ENCODE results near the gene ACAP3.

ACAP3 gene, protein sequence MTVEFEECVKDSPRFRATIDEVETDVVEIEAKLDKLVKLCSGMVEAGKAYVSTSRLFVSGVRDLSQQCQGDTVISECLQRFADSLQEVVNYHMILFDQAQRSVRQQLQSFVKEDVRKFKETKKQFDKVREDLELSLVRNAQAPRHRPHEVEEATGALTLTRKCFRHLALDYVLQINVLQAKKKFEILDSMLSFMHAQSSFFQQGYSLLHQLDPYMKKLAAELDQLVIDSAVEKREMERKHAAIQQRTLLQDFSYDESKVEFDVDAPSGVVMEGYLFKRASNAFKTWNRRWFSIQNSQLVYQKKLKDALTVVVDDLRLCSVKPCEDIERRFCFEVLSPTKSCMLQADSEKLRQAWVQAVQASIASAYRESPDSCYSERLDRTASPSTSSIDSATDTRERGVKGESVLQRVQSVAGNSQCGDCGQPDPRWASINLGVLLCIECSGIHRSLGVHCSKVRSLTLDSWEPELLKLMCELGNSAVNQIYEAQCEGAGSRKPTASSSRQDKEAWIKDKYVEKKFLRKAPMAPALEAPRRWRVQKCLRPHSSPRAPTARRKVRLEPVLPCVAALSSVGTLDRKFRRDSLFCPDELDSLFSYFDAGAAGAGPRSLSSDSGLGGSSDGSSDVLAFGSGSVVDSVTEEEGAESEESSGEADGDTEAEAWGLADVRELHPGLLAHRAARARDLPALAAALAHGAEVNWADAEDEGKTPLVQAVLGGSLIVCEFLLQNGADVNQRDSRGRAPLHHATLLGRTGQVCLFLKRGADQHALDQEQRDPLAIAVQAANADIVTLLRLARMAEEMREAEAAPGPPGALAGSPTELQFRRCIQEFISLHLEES

DNA sequence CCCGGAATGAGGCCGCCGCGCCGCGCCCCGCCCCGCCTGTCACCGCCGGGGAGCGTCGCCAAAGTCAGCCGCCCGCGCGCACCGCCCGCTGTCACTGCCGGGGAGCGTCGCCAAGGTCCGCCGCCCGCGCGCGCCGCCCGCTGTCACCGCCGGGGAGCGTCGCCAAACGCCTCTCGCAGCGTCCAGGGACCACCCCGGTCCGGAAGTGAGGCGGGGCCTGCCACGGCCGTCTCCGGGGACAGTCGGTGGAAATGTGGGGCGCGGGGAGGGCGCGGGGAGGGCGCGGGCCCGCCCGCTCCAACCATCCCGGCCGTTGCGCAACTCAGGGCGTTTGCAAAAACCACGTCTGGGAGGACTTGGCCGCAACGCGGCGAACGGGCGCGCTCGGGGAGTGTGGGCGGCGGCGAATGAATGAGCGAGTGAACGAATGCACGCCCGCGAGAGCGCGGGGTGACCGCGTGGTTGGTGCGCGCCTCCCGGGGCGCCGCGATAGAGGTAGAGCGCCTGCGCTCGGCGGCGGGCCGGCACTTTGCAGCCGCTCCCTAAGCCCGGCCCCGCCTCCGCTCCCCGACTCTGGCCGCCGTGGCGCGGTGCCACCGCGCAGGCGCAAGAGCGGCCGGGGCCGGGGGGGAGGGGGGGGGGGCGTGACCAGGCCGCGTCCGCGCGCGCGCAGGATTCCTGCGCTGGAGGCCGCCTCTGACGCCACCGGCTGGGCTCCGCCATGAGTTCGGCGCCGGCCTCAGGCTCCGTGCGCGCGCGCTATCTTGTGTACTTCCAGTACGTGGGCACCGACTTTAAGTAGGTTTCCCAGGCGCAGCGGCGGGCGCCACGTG, at the start of gene ACAP3, which contains the start of gene PUSL1:
Gene ACAP3, minus strand, starts transcription at position 8 of the 833 bp plus-strand sequence. CDS start 115 bp downstream, outside the sequence.
Gene PUSL1, plus strand, starts transcription at position 675 of the 833 bp plus-strand sequence. Its CDS starts 47 bp downstream, at position 722.
- peak; percentile 91 for DNase-seq

DNA sequence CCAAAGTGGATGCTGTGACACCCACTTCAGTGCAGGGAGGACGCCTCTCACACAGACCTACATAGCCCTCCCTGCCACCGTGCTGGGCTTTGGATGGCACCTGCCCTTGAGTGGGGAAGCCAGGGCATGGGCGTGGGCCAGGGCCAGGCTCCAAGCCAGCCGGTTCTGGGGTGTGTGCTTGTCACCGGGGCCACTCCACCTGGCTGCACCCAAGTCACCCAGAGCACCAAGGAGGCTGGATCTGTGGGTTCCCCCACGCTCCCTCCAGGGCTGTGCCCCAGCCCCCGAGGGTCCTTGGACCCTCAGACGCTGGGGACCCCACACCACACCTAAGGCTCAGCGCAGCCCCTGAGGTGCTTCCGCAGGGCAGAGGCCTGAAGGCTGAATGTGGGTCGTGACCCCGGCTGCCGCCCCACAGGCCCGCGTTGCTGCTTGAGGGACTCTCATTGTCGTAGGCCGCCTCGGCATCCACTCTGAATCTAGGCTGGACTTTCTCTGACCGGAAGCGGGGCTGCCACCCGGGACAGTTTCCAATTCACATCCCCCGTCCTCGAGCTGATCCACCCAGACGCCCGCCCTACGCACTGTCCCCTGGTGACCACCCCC, 49.2 kb upstream of the ACAP3 start:
- DNase-seq: no peak

DNA sequence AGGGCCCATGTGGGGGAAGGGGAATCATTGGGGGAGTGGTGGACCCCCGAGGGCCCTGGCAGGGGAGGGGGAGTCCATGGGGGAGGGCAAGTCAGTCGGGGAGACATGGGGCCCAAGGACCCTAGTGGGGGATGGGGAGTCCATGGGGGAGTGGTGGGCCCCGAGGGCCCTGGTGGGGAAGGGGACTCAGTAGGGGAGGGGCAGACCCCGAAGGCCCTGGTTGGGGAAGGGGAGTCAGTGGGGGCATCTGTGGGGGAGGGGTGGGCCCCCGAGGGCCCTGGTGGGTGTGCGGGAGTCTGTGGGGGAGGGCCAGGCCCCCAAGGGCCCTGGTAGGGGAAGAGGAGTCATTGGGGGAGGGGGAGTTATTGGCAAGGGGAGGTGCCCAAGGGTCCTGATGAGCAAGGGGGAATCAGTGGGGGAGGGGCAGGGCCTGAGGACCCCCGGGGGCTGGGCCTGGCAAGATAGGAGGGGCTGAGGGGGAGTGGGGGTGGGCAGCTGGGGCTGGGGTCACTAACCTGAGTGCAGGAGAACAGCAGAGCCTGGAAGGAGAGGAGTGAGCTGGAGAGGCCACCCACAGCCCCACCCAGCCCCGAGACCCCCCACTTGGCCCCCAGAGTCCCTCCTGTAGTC, 48.6 kb upstream of the ACAP3 start:
- DNase-seq: no peak

DNA sequence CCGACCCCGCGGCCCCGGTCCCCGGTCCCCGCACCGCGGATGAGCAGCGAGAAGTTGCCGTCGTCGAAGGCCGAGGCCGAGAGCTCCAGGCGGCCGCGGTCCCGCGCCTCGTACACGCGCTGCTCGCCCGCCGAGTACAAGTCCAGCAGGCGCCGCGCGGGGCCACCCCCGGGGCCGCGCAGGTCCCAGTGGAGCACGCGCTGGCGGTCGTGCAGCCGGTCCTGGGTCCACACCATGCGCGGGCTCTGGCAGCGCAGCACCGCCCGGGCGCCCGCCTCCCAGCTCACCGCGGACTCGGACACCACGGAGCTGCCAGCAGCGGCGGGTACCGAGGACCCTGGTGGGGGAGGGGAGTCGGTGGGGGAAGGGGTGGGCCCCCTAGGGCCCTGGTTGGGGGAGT, 47.7 kb upstream of the ACAP3 start:
- DNase-seq: no peak

DNA sequence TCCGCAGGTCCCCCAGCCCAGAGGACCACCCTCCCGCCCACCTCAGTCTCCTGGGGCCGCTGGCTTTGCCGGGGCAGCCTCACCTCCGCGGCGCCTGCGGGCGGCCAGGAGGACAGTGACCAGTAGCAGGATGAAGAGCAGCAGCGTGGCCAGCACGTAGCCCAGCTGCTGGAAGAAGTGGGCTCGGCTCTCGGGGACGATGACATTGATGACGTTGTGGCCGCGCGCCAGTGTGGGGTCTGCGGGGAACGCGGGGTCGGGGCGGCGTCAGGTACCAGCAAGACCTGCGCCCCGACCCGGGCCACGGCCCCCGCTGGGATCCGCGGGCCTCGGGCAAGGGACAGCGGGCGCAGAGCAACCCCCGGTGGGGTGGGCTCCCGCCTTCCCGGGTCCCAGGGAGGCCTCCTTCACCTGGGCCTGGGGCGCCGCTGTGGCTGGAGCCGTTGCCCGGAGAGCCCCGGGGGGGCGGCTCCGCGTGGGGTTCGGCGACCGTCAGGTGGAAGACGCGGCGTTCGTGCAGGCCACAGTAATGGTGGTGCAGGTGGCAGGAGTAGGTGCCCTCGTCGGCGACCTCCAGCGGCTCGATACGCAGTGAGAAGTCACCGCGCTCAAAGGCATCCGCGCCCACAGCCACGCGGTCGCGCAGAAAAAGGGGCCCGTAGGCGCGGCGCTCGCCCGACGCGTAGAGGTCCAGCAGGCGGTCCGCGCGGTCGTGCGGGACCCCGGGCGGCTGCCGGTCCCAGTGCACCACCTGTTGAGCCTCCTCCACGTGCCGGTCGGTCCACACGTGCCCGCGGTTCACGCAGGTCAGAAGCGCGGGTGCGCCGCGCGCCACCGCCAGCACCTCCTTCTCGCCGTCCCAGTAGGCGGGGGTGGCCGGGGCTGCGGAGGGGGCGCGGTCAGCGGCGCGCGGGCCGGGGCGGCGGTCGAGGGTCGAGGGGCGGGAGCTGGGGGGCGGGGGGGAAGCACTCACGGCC, 46.8 kb upstream of the ACAP3 start:
- no peak for DNase-seq

DNA sequence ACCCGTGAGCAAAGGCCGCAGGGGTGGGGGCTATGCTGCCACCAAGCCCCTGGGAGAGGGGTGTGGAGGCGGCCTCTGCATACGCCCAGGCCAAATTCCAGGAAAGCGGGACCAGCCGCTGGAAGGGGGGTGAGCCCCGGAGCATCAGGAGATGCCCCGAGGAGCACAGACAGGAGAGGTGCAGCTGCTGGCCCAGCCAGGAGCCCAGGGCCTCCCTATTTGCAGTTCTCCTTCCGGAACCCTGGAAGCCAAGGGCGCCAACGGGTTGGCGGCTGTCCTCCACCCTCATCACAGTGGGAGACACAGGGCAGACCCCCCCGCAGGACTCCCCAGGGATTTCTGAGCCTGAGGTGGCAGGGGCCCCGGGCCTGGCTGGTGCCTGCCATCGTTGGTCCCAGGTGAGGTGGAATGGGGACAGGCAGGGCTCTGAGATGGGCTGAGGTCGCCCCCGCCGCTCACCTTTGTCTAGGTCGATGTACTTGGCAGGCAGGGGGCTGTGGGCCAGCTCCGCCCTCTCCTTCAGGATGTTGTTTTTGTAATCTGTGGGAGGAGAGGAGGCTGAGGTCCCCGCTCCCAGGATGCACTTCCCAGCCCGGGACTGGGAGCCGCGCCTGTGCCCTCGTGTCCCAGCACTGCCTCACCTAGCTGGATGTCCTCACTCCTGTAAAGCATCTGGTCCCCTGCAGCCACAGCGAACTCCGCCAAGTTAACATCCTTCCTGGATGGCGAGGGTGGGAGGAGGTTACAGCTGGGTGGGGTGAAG, 45.8 kb upstream of the ACAP3 start:
- DNase-seq: no peak

DNA sequence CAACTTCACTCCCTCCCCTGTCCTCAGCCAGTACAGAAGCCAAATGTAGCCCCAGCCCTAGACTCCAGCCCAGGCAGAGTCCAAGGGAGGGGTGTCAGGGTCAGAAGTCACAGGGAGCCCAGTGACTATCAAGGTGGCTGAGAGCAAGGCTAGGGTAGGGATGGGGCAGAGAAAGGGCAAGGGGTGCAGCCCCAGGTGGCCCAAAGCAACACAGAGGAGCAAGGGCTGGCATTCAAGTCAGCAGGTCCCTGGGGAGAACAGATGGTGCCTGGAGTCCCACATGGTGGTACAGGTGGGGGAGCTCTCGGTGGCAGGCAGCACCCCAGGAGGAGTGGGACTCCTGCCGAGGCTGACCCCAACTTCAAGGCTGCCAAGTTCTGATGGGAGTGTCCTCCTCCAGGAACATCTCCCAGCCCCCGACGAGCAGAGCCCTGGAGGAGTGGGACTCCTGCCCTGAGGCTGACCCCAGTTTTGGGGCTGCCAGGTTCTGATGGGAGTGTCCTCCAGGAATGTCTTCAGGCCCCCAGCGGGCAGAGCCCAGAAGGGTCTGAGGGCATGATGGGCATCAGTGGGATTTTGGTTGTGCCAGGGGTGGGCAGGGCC, 45.2 kb upstream of the ACAP3 start:
- no peak for DNase-seq

DNA sequence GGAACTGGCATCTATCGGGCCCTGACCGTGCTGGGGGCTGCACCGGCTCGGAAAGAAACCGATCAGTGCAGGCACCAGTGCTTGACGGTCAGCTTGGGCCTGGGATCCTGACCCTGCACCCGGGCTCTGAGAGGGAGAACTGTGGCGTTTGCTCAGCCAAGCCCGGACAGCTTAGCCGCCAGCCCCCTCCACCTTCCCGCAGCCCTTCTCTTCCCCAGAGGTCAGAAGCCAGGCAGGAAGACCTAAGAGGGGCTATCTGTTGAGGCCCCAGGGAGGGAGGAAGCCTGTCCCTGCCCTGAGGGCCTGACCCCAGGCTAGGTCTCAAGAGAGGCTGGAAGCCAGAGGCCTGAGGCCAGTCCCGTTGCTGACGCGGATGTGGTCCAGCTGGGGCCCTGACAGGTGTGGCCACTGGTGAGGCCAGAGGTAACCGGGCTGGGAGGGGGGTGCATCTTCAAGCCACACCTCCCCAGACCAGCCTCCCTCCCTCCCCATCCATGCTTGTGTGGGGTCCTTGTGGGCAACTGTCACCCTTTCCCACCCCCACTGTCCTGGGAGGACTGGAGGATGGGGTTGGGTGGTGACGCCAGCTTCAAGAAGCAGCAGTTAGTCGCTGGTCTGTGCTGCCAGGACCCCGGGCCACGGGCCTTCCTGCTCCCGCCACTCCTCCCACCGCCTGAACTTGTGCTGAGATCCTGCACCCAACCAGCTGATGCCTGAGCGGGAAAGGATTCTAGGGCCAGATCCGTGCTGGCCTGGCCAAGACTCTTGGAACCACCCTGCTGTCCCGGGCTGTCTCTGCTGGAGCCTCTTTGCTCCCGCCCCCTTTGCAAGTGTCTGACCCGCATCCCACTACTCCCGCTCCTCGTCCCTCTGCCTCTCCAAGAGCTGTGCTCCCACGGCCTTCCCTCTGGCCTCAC, 44.0 kb upstream of the ACAP3 start:
- DNase-seq: no peak

DNA sequence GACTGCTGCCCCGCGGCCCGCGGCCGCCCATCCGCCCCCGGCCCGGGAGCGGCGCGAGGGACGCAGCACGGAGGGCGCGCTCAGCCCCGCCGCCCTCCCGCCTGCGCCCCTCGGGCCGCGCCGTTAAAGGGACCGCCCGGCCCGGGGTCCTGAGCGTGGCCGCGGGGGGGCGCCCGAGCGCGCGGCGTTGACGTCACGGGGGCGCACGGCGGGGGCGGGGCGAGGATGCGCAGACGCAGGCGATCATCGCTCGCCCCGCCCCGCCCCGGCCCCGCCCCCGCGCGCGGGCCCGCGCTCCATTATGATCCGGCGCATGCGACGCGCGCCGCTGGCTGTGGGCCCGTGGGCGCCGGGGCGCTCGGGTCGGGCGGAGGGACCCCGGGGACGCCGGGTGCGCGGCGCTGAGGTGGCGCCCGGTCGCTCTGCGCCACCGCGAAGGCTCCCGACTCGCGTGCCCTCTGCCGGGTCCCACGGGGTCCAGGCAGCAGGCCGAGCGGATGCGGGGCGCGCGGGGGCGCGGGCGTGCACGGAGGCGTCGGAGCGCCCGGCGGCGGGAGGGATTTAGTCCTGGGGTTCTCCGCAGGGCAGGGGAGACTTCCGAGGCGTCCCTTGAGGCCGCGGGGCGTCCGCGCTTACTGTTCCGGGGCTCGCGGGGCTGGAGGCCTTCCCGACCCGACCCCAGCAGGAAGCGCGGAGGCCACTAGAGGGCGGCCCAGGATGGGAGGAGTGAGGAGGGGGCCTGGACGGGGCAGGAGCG, 41.7 kb upstream of the ACAP3 start, which contains the start of gene DVL1:
Gene DVL1, minus strand, starts transcription at position 163 of the 757 bp plus-strand sequence. CDS start 353 bp downstream, outside the sequence.
- DNase-seq: peak; percentile 72

DNA sequence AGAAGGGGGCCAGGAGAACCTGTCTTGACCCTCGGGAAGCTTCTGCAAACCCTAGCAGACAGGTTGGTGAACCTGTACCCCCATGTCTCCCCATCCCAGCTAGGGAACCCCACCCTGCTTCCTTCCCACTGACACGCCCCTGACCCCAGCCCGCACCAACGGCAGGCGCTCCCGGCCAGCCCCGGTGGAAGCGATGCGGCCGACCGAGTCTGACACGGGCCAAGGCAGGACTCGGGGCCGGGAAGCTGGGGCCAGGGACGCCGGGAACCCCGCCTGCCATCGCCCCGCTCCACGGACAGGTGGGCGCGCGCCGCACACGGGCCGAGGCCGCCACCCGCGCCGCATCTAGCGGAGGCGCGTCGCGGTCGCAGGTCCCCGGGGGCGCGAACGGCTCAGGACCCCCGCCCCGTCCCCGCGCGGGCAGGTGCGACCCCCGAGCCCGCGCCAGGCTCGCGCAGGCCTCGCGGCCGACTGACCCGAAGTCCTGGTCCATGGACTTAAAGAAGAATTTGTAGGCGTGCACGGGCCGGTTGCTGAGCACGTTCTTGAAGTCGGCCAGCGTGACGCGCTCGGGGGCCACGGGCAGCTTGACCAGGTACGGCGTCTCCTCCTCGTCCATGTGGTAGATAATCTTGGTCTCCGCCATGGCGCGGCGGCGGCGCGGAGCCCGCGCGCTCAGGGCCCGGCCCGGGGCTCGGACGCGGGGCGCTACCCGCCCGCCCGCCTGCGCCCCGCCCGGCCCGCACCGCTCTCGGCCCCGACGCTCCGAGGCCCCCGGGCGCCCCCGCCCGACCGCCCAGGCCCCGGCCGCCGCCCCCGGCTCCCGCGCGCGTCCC, 40.9 kb upstream of the ACAP3 start:
- DNase-seq: no peak

DNA sequence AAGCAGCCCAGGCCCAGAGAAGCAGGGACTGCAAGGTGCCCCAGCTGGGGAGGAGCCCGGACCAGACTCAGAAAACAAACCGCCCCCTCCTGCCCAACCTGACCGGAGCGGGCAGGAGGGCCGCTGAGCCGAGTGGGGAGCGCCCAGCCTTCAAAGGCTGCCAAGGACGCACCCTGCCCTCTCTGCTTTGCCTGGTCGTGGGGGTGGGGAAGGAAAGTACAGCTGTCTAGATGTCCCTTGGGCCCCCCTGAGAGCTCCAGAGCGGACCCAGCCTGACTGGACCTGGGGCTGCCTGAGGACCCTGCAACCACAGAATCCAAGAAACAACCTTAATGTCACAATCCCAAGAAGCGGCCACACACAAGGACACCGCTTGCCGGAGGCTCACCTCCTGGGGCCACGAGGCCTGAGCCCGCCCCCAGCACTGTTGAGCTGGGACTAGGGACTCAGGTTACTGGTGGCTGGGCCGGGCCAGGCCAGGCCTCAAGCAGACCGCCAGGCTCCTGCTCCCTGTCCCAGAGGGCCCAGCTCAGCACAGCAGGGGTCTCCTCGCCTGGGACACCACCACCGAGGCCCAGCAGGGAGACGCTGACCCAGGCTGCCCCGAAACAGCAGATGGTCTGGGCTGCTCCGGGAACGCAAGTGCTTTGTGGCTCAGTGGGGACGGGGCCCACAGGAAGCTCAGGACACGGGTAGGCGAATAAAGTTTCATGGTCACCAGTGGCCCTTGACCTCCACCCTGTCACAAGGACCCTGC, 40.1 kb upstream of the ACAP3 start:
- DNase-seq: no peak

DNA sequence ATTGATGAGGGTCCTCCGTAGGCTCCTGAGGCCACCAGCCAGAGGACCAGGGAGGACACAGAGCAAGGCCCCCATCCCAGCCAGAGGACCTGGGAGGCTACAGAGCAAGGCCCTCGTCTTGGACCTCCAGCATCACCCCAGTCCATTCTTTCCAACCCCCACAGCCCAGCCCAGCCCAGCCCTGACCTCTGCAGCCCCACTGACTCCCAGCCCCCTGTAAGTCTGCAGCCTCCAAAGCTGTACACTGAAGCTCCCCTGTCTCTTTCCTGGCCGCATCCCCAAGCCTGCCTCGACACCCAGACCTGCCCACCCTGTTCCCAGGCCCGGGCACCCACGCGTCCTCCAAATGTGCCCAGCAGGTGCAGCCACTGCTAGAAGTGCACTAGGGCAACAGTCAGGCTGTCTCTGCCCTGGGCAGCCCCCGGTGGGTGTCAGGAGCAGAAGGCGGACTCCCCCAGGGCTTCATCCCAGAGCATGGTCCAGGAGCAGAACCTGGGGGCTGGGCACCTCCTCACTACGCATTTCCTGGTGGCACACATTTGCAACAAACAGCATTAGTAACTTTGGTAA, 39.4 kb upstream of the ACAP3 start:
- no peak for DNase-seq

DNA sequence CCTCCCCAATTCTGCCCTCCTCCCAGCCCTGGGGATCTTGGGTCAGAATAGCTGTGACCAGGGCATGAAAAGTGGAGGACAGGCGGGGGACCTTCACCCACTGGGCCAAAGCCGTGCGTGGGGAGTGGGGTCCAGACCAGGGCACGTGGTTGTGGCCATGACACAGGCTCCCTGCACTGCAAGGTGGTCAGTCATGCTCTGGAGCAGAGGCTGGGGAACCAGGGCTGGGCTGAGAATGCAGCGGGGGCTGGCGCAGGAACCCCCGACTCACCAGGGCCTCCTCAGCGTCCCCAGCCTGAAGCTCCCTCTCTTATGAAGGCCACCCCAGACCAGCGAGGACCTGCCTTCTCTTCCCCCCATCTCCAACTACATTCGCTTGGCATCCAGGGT, 38.8 kb upstream of the ACAP3 start:
- DNase-seq: no peak

DNA sequence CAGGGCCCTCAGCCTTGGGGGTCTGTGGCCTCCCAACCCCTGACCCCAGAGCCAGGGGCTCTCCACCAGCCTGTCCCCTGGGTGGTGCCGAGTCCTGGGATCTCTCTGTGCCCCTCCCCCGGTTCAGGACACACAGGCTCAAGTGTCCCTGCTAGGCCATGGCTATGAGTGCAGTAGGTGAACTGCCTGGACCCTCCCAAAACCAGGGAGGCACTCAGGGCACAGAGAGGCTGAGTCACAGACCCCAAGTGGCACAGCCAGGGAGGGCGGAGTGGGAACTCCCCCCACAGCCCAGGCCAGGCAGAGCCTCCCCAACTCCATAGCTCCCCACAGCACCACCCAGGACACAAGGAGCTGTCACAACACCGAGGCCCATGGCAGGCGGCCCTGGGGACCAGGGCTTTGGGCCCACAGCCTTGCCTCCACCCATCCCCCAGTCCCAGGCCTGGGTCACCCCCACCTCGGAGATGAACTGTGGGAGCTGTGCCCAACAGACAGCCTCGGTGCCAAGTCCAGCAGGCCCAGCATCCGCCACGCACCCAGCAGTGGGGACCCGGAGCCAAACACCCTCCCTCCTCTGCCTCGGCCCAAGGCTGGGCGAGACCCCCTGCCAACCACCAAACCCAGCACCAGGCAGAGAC, 38.2 kb upstream of the ACAP3 start:
- no peak for DNase-seq

DNA sequence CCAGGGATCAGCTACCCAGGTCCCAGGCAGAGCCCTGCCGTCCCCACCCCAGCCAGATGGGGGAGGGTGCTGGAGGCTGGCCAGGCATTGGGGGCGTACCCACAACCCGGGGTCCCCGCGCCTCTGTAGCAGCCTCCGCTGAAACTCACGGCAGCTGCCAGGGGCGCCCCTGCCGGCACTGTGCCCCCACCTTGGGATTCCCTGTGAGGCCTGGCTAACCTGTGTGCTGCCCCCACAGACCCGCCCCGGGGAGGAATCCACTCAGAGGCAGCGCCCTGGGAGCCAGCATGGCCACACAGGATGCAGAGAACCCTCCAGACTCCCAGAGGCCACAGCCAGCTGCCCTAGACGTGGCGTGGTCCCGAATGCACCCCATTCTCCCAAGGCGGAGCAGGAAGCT, 37.7 kb upstream of the ACAP3 start:
- no peak for DNase-seq
